AG09319 (cell line): ENCODE results near the gene CLEC2L.
"Not testable (repeated sequence)": the region's sequence is repeated elsewhere in the genome, so short reads cannot be mapped to it uniquely, and the experiment has no call there.

Experiments
- DNase-seq: peaks from one replicate; pipeline ENCODE4 v3.0.0-alpha.2; 2010; ENCODE audit warnings: low read depth; ENCODE audit errors: extremely low read depth
- CTCF ChIP-seq: IDR thresholded peaks from 2 replicates; pipeline ENCODE4 v1.5.1; 2011; ENCODE audit warnings: low read depth, mild to moderate bottlenecking, inconsistent platforms, low read length, moderate library complexity

CLEC2L gene

GRCh38 chr7:139541600-139542307 lies 18.3 kb downstream of the CLEC2L start:
- TF ChIP-seq CTCF, result no peak
- no peak for DNase-seq

GRCh38 chr7:139542308-139543151 lies 19.0 kb downstream of the CLEC2L start:
- no peak for TF ChIP-seq CTCF
- no peak for DNase-seq

- no peak for DNase-seq
- no peak for TF ChIP-seq CTCF
Observed at GRCh38 chr7:139543801-139544603, 20.5 kb downstream of the CLEC2L start.

- no peak for TF ChIP-seq CTCF
- DNase-seq, result no peak
Observed at GRCh38 chr7:139544645-139545044, 21.2 kb downstream of the CLEC2L start.

- DNase-seq, result no peak
- no peak for TF ChIP-seq CTCF
Observed at GRCh38 chr7:139548302-139549028, 25.0 kb downstream of the CLEC2L start.

- not testable (repeated sequence) for DNase-seq
Observed at GRCh38 chr7:139553991-139554700, 30.7 kb downstream of the CLEC2L start.
